Suprapubic skin (tissue), 4 donors: ENCODE data around the gene AVPR1B. TPM values are rescaled to one million over a fixed set of nuclear protein-coding genes. Genes with fewer than 3 reads are reported as not detected.

Experiments used
- DNase-seq, 2 donors: peaks; one replicate each; pipeline ENCODE4 v3.0.0-alpha.2; 2019; ENCODE audit warnings: low spot score in 2 of 2
- H3K27ac ChIP-seq: fragments of 200-600 bp; sonication (generic); one replicate; pipeline ENCODE4 v1.5.1; 2019
- H3K27me3 ChIP-seq: fragments of 200-600 bp; sonication (generic); one replicate; pipeline ENCODE4 v1.5.1; 2019
- H3K36me3 ChIP-seq: fragments of 200-600 bp; sonication (generic); one replicate; pipeline ENCODE4 v1.5.1; 2019
- H3K4me1 ChIP-seq: fragments of 200-600 bp; sonication (generic); one replicate; pipeline ENCODE4 v1.5.1; 2019
- H3K4me3 ChIP-seq: fragments of 200-600 bp; sonication (generic); one replicate; pipeline ENCODE4 v1.5.1; 2019; ENCODE audit warnings: mild to moderate bottlenecking
- H3K9me3 ChIP-seq: fragments of 200-600 bp; sonication (generic); one replicate; pipeline ENCODE4 v1.5.1; 2019
- EP300 ChIP-seq: sonication (generic); formaldehyde crosslinking; IDR thresholded peaks from one replicate; pipeline ENCODE4 v1.6.1; 2017; ENCODE audit warnings: antibody characterized with exemption
- POLR2A ChIP-seq, 2 donors: fragments of 450-650 bp; IDR thresholded peaks; one replicate each; pipeline ENCODE4 v1.6.1; 2017; ENCODE audit warnings: antibody characterized with exemption in 2 of 2, mild to moderate bottlenecking in 2 of 2, moderate library complexity in 2 of 2
- POLR2AphosphoS5 ChIP-seq, 3 donors: sonication (generic); formaldehyde crosslinking; IDR thresholded peaks; one replicate each; pipeline ENCODE4 v1.6.1; 2017; ENCODE audit warnings: antibody characterized with exemption in 3 of 3
- WGBS: methylation state at CpG from one replicate; pipeline ENCODE4 v1.1.5; 2018; 5-methylcytosine and 5-hydroxymethylcytosine counted together
- total RNA-seq, 4 donors: library from RNA; depleted of rRNA; stranded (reverse); fragments of >200 nt; gene quantifications; one replicate each; pipeline ENCODE4 v1.1.0, GENCODE V29; 2016
- TF ChIP-seq, protein P1 (sequence below), 2 donors: fragments of 200-600 bp in 1 of 2; fragments of 450-650 bp in 1 of 2; sonication (generic) in 1 of 2; IDR thresholded peaks; one replicate each; pipeline ENCODE4 v1.5.1; 2016 to 2019; ENCODE audit warnings: antibody characterized with exemption in 2 of 2, mild to moderate bottlenecking in 1 of 2, moderate library complexity in 1 of 2

Gene AVPR1B
- total RNA-seq, 4 donors from 2014 or later: not detected

DNA sequence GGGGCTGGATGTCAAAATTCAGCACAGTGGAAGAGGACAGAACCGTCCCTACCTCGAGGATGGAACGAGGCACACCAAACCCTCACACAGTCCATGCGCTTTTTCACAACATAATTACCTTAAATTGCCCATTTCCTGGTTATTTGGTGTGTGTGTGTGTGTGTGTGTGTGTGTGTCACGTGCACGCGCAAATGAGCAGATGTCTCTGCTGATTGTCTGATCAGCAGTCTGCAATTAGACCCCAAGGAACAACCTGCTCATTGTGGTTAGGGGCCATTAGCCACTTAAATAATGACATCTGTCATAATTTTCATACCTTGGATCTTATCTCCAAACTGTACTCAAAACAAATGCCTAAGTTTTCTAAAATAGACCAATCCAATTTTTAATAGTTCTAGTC lies 23.2 kb downstream of the AVPR1B start:
- Histone ChIP-seq H3K36me3 (no peaks in the 10 kb centered on the region), H3K27ac (no peak overlapping the region), H3K9me3 (no peaks in the 10 kb centered on the region), H3K4me1 (no peaks in the 10 kb centered on the region), H3K4me3 (no peak overlapping the region), H3K27me3 (no peaks in the 10 kb centered on the region)
- TF ChIP-seq EP300 (no peak), POLR2A (IDR thresholded peaks at IDR 0.05) (no peak), POLR2AphosphoS5 (IDR thresholded peaks at IDR 0.05) (no peak)
- TF ChIP-seq, protein P1, sequence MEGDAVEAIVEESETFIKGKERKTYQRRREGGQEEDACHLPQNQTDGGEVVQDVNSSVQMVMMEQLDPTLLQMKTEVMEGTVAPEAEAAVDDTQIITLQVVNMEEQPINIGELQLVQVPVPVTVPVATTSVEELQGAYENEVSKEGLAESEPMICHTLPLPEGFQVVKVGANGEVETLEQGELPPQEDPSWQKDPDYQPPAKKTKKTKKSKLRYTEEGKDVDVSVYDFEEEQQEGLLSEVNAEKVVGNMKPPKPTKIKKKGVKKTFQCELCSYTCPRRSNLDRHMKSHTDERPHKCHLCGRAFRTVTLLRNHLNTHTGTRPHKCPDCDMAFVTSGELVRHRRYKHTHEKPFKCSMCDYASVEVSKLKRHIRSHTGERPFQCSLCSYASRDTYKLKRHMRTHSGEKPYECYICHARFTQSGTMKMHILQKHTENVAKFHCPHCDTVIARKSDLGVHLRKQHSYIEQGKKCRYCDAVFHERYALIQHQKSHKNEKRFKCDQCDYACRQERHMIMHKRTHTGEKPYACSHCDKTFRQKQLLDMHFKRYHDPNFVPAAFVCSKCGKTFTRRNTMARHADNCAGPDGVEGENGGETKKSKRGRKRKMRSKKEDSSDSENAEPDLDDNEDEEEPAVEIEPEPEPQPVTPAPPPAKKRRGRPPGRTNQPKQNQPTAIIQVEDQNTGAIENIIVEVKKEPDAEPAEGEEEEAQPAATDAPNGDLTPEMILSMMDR (IDR thresholded peaks at IDR 0.05): no peak
- 63% methylated on average over 7 of the region's 7 CpGs for WGBS
- no peak for DNase-seq

GRCh38 chr1:206089341-206089740 lies 27.8 kb downstream of the AVPR1B start:
- WGBS: 74% methylated on average over 3 of the region's 3 CpGs
- Histone ChIP-seq H3K27me3 (no peaks in the 10 kb centered on the region), H3K4me3 (no peak overlapping the region), H3K9me3 (no peaks in the 10 kb centered on the region), H3K36me3 (no peaks in the 10 kb centered on the region), H3K4me1 (no peaks in the 10 kb centered on the region), H3K27ac (no peak overlapping the region)
- no peak for DNase-seq
- TF ChIP-seq, protein P1 (IDR thresholded peaks at IDR 0.05): no peak
- TF ChIP-seq POLR2AphosphoS5 (IDR thresholded peaks at IDR 0.05) (no peak), POLR2A (IDR thresholded peaks at IDR 0.05) (no peak), EP300 (no peak)

DNA sequence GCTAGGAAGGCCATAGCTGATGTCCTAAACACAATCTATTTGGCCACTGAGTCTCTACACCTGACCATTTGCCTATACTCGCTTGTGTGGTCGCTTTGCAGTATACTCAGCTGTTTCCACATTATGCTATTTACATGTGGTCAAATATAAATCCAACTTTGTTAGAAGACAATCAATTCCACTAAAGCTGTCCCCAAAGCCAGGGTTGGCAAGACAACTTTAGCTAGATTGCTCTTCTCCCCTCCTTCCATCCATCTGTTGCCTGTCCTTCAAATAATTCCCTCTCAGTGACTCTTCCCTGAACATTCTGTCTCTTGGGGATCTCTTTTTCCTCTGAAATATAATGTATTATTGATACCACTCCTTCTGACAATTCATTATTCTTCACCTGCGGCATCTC lies 30.1 kb downstream of the AVPR1B start:
- 93% methylated on average over 3 of the region's 3 CpGs for WGBS
- DNase-seq: no peak
- TF ChIP-seq, protein P1 (IDR thresholded peaks at IDR 0.05): no peak
- TF ChIP-seq POLR2A (IDR thresholded peaks at IDR 0.05) (no peak), POLR2AphosphoS5 (IDR thresholded peaks at IDR 0.05) (no peak), EP300 (no peak)

GRCh38 chr1:206083750-206084149 lies 33.4 kb downstream of the AVPR1B start:
- peaks cover 4% of the 10 kb centered on the region for H3K4me1 ChIP-seq
- H3K9me3 ChIP-seq: no peaks in the 10 kb centered on the region
- no peaks in the 10 kb centered on the region for H3K36me3 ChIP-seq
- no peaks in the 10 kb centered on the region for H3K27me3 ChIP-seq
- no peak overlapping the region for H3K4me3 ChIP-seq
- DNase-seq: no peak
- no peak overlapping the region for H3K27ac ChIP-seq
- 93% methylated on average over 2 of the region's 2 CpGs for WGBS
- TF ChIP-seq EP300 (no peak), POLR2AphosphoS5 (IDR thresholded peaks at IDR 0.05) (no peak), POLR2A (IDR thresholded peaks at IDR 0.05) (no peak)
- TF ChIP-seq, protein P1 (IDR thresholded peaks at IDR 0.05): no peak

More for the DNA sequence above, 30.1 kb downstream of the AVPR1B start:
- Histone ChIP-seq H3K27me3 (no peaks in the 10 kb centered on the region), H3K4me3 (no peak overlapping the region), H3K9me3 (no peaks in the 10 kb centered on the region), H3K27ac (no peak overlapping the region), H3K4me1 (peaks cover 4% of the 10 kb centered on the region), H3K36me3 (no peaks in the 10 kb centered on the region)

DNA sequence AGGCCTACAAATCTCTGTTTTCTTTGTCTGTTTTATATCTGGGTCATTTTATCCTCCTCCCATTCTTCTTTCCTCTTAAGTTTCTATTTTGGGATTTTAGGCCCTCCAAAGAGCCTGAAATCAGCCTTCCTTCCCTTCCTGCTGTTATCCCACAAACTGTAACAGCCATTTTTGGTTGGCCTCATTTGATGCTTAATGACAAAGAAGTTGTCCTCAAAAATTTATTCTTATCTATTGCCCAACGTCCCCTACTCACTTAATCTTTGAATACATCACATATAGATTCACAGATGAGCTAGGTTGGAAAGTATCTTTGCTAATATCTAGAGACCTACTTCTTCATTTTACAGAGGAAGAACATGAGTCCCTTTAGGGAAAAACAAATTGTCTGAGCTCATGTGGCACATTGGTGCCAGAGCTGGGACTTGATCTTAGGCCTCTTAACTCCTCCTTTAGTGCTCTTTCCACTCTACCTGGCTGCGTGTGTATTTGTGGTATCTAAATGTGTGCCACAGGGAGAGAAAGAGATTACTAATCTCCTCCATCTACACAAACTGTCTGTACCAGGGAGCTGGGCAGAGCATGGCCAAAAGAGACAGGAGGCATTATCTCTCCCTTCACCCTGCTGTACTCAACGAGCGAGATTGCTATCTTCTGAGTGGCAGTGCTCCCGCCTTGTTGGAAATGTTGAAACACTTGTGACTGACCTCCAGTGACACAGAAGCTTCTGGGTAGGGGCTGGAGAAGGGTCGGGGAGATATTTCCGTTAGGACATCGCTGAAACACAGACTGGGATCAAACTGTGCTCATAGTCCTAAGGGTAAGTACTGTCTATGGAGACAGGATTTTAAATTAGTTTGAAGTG lies 34.1 kb downstream of the AVPR1B start:
- peaks cover 4% of the 10 kb centered on the region for H3K4me1 ChIP-seq

More for the DNA sequence above, 34.1 kb downstream of the AVPR1B start:
- TF ChIP-seq EP300 (no peak), POLR2A (IDR thresholded peaks at IDR 0.05) (no peak), POLR2AphosphoS5 (IDR thresholded peaks at IDR 0.05) (no peak)
- TF ChIP-seq, protein P1 (IDR thresholded peaks at IDR 0.05): no peak
- H3K27me3 ChIP-seq: no peaks in the 10 kb centered on the region
- no peak overlapping the region for H3K4me3 ChIP-seq
- DNase-seq: no peak
- no peaks in the 10 kb centered on the region for H3K9me3 ChIP-seq
- H3K27ac ChIP-seq: no peak overlapping the region
- H3K36me3 ChIP-seq: no peaks in the 10 kb centered on the region
- 81% methylated on average over 8 of the region's 8 CpGs for WGBS
